ENCODE data around the gene SERP2. TPM values are rescaled to one million over a fixed set of nuclear protein-coding genes. Genes with fewer than 3 reads are reported as not detected.

SERP2 gene
- total RNA-seq, 1 experiment from 2014 or later: 1.8 TPM

GRCh38 chr13:44350775-44351504 lies 22.7 kb upstream of the SERP2 start:
- H2AFZ ChIP-seq (ENCODE audit: low read length): no peak overlapping the region
- peaks cover 6% of the 10 kb centered on the region; the same call in 1 of the 2 replicates for H3K4me1 ChIP-seq (ENCODE audit: insufficient read depth, low read length)
- H3K4me3 Mint-ChIP-seq: no peak overlapping the region
- no peaks in the 10 kb centered on the region for H3K36me3 Mint-ChIP-seq (ENCODE audit: insufficient read depth in 1 of 3, low read depth in 3 of 3)
- no peak overlapping the region for H3K9ac ChIP-seq (ENCODE audit: extremely low read depth, insufficient read length, low read length)
- H3K9me3 ChIP-seq (ENCODE audit: control insufficient read depth, low read depth, low read length): no peaks in the 10 kb centered on the region
- no peak overlapping the region for H3K18ac ChIP-seq (ENCODE audit: insufficient read length, low read depth, low read length)
- H3K79me1 ChIP-seq (ENCODE audit: insufficient read depth, low read depth, low read length, poor library complexity, severe bottlenecking): no peaks in the 10 kb centered on the region
- H3K9me3 Mint-ChIP-seq: no peaks in the 10 kb centered on the region
- H4K8ac ChIP-seq (replicated peaks; ENCODE audit: insufficient read length, low read depth, low read length): no peak overlapping the region
- H2BK15ac ChIP-seq (ENCODE audit: low read depth, low read length): no peak overlapping the region
- H2BK120ac ChIP-seq (ENCODE audit: low read depth, low read length, poor library complexity, severe bottlenecking): no peak overlapping the region
- no peak overlapping the region; a peak in 1 of 7 replicates for H3K27ac Mint-ChIP-seq
- no peak overlapping the region for H3K23ac ChIP-seq (ENCODE audit: insufficient read length, low read depth, low read length)
- H3T11ph ChIP-seq (ENCODE audit: low read length): no peak overlapping the region
- no peak for DNase-seq
- H3K27me3 Mint-ChIP-seq (ENCODE audit: low read depth): peaks cover 2% of the 10 kb centered on the region; the same call in 1 of the 2 replicates
- no peaks in the 10 kb centered on the region for H4K20me1 ChIP-seq (ENCODE audit: control insufficient read depth, insufficient read depth, insufficient read length)
- H2AK5ac ChIP-seq (ENCODE audit: insufficient read length, low read length): no peak overlapping the region
- H3K4me2 ChIP-seq (ENCODE audit: insufficient read depth, insufficient read length, low read length): no peak overlapping the region
- no peak overlapping the region for H2BK5ac ChIP-seq (ENCODE audit: insufficient read length, low read length)
- no peak overlapping the region for H3K14ac ChIP-seq (ENCODE audit: insufficient read depth, low read length)
- no CpG with 5 or more reads among the region's 9 CpGs for WGBS (ENCODE audit: extremely low coverage, insufficient read length, low lambda C conversion rate)
- no peaks in the 10 kb centered on the region for H3K27me3 ChIP-seq (ENCODE audit: insufficient read depth, low read length)
- no peak overlapping the region for H2BK20ac ChIP-seq (ENCODE audit: low read depth, low read length, poor library complexity, severe bottlenecking)
- H4K91ac ChIP-seq (ENCODE audit: insufficient read length, low read depth, low read length): no peak overlapping the region
- TF ChIP-seq, protein P1, sequence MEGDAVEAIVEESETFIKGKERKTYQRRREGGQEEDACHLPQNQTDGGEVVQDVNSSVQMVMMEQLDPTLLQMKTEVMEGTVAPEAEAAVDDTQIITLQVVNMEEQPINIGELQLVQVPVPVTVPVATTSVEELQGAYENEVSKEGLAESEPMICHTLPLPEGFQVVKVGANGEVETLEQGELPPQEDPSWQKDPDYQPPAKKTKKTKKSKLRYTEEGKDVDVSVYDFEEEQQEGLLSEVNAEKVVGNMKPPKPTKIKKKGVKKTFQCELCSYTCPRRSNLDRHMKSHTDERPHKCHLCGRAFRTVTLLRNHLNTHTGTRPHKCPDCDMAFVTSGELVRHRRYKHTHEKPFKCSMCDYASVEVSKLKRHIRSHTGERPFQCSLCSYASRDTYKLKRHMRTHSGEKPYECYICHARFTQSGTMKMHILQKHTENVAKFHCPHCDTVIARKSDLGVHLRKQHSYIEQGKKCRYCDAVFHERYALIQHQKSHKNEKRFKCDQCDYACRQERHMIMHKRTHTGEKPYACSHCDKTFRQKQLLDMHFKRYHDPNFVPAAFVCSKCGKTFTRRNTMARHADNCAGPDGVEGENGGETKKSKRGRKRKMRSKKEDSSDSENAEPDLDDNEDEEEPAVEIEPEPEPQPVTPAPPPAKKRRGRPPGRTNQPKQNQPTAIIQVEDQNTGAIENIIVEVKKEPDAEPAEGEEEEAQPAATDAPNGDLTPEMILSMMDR (conservative IDR thresholded peaks at IDR 0.05): no peak
- H3K79me2 ChIP-seq (ENCODE audit: insufficient read depth, low read length): no peaks in the 10 kb centered on the region
- no peak overlapping the region for H2BK12ac ChIP-seq (ENCODE audit: insufficient read length, low read depth, low read length)
- H3K23me2 ChIP-seq (ENCODE audit: insufficient read length, low read depth, low read length, poor library complexity, severe bottlenecking): no peaks in the 10 kb centered on the region
- no peak overlapping the region for H3K56ac ChIP-seq (ENCODE audit: insufficient read length, low read depth, low read length)
- H4K5ac ChIP-seq (ENCODE audit: insufficient read length, low read depth, low read length): no peak overlapping the region
- no peak overlapping the region for H3K4ac ChIP-seq (ENCODE audit: low read depth, low read length)
- no peak overlapping the region for H3K27ac ChIP-seq (ENCODE audit: insufficient read length, low read depth, low read length)
- peaks cover 5 to 12% of the 10 kb centered on the region in 2 experiments; a peak in 2 of 4 replicates for H3K4me1 Mint-ChIP-seq
